ENCODE data around the gene ZNF217.
"Not testable (repeated sequence)": the region's sequence is repeated elsewhere in the genome, so short reads cannot be mapped to it uniquely, and the experiment has no call there.

The ZNF217 gene

GRCh38 chr20:53584550-53584913 is 9.1 kb downstream of the ZNF217 start:
- DNase-seq = not testable (repeated sequence)

GRCh38 chr20:53583660-53584549 is 9.7 kb downstream of the ZNF217 start:
- DNase-seq = not testable (repeated sequence)

DNA sequence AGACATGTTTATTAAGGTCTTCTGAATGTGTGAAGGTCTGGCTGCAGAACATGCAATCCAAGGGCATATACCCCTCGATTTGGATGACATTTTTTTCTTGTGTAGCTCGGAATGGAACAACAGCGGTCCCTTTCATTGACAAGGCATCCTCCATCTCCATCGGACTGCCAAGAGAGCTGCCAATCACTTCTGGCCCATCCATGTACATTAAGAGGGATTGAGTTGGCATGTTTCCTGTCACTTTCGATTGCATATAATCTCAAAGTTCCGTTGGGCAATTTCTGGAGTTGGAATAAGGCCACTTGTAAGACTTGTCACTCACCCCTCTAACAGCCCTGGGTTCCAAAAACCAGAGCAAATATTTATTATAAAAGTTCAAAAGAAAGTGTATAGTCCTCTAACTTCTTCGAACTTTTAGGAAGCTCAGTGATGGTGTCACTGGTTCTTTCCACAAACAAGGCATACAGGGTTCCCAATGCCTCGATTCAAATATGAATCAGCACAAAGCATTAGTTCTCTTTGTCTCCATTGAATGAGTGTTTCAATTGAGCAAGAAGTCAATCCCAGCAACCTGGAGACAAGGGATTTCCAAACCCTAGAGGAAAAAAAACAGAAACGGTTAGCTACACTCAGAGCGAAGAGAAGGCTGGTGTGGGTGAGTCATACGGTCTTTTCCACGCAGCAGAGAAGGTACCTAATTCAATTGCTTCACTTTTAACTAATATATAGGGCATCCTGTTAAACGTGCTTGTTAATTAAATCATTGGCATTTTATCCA is 10.9 kb downstream of the ZNF217 start:
- DNase-seq = peak in 3 of 56 donors; percentile 10 to 15 (median 13)

DNA sequence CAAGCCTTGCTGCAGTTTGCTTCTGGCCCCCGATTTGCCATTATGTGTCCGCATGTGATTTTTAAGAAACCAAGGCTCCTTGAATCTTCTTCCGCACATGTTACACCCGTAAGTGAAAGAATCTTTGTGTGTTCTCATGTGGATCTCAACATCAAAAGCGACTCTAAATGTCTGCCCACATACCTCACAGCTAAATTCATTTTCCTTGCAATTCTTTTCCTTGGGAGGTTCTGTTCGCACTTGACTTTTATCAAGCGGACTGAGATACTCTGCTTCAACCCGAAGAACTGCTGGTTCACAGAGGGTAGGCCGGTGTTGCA is 11.4 kb downstream of the ZNF217 start:
- no peak for DNase-seq

DNA sequence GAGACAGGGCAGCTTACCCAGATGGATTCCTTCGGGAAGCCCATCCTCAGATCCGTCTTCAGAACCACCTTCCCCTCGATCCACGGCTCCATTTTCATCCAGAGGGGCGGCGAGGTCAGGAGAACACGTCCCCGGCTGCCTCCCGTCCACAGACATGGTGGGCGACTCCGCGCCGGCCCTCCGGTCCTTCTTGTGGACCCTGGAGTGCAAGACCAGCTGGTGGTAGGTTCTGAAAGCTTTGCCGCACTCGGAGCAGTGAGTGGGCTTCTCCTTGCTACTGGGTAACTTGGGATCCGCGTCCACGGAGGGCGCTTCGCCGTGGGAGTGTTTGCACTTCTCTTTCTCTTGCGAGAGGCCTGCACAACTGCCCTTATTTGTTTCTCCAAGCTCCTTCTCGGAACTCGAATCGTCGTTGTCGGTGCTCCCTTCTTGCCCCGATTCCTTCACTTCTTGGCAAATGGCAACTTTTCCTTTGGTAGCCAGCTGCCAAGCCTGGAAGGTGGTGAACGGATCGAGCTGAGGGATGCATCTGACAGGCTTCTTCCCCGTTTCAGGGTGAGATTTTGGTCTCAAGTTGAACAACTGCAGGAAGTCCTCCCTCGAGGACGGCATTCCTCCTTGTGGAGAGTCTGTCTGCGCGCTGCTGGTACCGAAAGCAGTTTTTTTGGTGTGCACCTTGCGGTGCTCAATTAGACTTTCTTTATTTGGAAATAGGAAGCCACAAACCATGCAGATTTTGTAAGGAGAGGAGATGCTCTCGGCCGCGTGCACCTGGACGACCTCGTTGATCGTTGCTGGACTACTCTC is 12.0 kb downstream of the ZNF217 start:
- no peak for DNase-seq

GRCh38 chr20:53580376-53581111 is 13.1 kb downstream of the ZNF217 start:
- no peak for DNase-seq

- DNase-seq = no peak
Observed at GRCh38 chr20:53579581-53580375, 13.9 kb downstream of the ZNF217 start.

DNA sequence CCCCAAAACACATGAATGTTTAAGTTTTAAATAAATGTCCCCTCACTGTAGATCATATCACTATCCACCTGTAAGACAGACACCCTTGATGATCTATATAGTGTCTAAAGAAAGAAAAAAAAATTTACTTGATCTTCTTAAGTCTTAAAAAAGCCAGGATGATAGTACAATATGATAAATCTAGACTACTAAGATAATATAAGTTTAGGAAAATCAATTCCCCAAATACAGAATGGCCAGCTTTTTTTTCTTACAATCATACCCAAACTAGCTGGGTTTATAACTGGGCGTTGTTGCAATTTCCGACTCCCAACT is 14.4 kb downstream of the ZNF217 start:
- DNase-seq = no peak

DNA sequence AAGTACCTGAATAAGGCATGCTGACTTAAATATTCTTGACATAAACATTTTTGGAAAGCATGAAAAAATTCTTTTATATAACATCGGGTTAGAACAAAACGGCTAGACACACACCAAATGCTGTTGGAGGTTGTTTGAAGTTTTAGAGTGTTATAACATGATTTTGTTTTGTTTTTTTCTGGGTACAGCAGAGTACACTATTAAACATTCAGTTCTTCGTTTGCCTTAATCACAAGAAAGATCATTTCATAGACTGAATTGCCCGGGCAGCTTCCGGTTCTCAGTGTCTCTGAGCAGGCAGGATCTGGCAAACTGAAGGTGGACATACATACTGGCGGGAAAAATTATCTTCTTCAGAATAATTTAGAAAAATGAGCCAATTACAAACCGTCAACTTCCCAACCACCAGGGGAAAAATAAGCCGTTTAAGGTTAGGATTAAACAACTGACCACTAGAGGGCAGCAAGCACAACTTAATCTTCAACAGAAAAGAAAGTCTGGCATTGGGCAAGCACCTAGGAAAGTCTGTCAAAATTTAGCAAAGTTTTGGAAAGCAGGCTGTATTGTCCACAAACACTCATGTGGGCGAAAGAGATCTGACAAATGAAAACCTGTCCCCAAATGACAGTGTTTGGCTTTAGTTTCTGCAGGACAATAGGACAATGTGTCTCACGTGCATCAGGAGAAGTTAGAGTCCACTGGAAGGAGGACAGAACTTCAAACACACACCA is 15.0 kb downstream of the ZNF217 start:
- DNase-seq = peak in 35 of 56 donors; percentile 4 to 68 (median 31)

DNA sequence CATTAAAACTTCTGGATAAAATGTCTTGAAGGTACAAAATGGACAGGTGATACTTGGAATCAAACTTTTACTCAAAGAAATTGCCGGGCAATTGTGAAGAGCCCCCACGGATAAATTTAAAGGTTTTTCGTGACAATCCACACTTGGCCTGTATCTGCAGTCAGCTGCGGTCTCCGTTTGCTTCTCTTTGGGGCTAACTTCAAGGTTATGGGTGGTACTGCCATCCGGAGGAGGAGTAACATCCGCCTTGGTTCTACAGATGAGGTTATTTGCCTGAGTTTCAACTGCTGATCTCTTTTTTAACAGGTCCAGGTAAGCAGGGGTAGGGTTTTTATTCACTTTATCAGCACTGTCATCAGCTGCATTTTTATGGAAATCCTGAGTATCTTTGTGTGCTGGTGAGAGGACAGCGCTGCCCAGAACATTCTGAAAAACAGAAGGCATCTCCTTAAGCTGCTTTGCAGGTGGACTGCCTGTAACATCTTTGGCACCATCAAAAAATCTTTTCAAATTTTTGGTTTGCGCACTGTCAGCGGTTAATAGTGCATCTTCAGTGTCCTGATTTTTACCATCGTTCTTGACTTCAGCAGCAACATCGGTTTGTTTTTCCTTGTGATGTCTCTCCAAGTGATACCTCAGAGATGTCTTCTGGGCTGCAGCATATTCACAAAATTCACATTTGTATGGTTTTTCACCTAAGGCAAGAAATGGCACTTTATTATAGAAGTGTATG is 16.9 kb downstream of the ZNF217 start:
- no peak for DNase-seq

DNA sequence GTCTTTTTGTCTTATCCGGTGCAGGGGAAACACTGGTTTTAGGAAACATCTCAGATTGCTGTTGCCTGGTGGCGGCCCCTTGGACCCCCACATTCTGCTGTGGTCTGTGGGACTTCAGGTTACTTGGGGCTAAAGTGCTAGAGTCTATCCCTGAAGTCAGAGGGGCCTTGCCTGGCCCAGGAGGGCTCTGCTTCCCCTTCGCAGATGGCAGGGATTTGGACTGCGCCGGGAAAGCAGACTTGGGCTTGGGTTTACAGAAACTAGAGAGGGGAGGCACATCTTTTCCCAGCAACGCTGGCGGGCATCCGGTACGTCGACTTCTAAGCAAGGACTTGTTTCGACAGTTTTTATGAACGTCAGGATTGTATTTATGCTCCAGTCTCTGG is 17.5 kb downstream of the ZNF217 start:
- no peak for DNase-seq

GRCh38 chr20:53575481-53576194 is 18.0 kb downstream of the ZNF217 start:
- DNase-seq = no peak

DNA sequence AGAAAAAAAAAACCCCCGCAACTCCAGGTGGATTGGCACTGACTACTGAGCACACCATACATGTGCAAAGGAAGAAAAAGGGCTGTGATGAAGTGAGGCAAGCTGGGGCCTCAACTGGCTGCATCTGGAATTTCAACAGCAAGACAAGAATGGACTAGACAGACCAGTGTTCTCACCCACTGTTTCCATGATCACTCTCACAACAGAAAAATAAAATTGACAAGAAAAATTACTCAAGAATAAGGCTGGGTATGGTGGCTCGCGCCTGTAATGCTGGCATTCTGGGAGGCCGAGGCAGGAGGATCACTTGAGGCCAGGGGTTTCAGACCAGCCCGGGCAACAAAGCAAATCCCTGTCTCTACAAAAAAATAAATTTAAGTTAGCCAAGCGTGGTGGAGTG is 18.8 kb downstream of the ZNF217 start:
- no peak for DNase-seq

- DNase-seq = no peak
Observed at GRCh38 chr20:53574259-53574789, 19.3 kb downstream of the ZNF217 start.

DNA sequence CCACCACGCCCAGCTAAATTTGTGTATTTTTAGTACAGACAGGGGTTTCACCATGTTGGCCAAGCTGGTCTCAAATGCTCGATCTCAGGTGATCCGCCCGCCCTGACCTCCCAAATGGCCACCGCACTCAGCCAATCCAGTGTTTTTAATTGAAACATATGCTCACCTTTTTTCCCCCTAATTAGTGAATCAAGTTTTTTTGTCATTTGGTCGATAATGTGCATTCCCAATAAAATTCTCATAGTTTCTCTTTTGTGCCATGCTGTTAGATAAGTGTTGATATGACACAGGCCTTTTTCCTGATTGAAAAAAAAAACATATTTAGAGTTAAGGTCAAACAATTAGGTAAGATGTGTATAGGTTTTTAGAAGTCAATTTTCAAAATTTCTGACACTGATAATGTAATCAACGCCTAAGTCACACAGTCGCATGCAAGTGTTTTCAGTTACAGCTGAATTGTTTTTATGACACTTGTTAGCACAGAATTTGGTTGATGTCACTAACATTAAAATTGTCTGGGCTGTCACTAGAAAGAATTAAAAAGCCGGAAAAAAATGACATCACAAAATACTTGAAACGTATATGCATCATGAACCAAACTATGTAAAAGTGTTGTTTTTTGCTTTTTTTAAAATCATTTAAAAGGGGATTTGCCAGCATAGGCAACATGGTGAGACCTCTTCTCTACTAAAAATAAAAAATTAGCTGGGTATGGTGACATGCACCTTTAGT is 21.9 kb downstream of the ZNF217 start:
- DNase-seq = no peak

GRCh38 chr20:53570446-53571276 is 23.0 kb downstream of the ZNF217 start:
- no peak for DNase-seq

All from nucleus accumbens (tissue), 56 donors.